SK-N-SH treated with all-trans-retinoic acid at 6 μM for 48 hours (cell line): ENCODE measurements around the gene ATP2B3.

ENCODE experiments used
- ATAC-seq: fragments of 200-7000 bp; cut with Tn5 transposase; 3 replicates; pipeline ENCODE4 v1.9.1; 2020; ENCODE audit warnings: mild to moderate bottlenecking, moderate library complexity
- ARNTL ChIP-seq: fragments of 450-650 bp; formaldehyde crosslinking; IDR thresholded peaks from 2 replicates; pipeline ENCODE4 v1.5.0; 2020; ENCODE audit warnings: low read depth, mild to moderate bottlenecking, moderate library complexity, borderline replicate concordance
- CSDC2 ChIP-seq: fragments of 250-450 bp; sonication (Bioruptor Pico); IDR thresholded peaks from 2 replicates; pipeline ENCODE4 v1.5.0; 2020; ENCODE audit warnings: mild to moderate bottlenecking, moderate library complexity
- ESRRG ChIP-seq: fragments of 250-450 bp; sonication (Bioruptor Pico); IDR thresholded peaks from 2 replicates; pipeline ENCODE4 v1.6.1; 2021; ENCODE audit warnings: mild to moderate bottlenecking
- GLIS3 ChIP-seq: fragments of 250-450 bp; sonication (Bioruptor Pico); IDR thresholded peaks from 2 replicates; pipeline ENCODE4 v1.5.0; 2020; ENCODE audit warnings: mild to moderate bottlenecking, moderate library complexity
- ISL1 ChIP-seq: fragments of 250-450 bp; sonication (Bioruptor Pico); IDR thresholded peaks from 2 replicates; pipeline ENCODE4 v2.1.2; 2022; ENCODE audit warnings: mild to moderate bottlenecking, moderate library complexity
- RARB ChIP-seq: fragments of 250-450 bp; sonication (Bioruptor Pico); IDR thresholded peaks from 2 replicates; pipeline ENCODE4 v1.8.0; 2021; ENCODE audit warnings: mild to moderate bottlenecking, moderate library complexity
- SNAI2 ChIP-seq: fragments of 250-450 bp; sonication (Bioruptor Pico); IDR thresholded peaks from 2 replicates; pipeline ENCODE4 v1.5.0; 2020; ENCODE audit warnings: mild to moderate bottlenecking, moderate library complexity
- TCF4 ChIP-seq: fragments of 250-450 bp; sonication (Bioruptor Pico); IDR thresholded peaks from 2 replicates; pipeline ENCODE4 v1.8.0; 2021; ENCODE audit warnings: mild to moderate bottlenecking, moderate library complexity, borderline replicate concordance
- TOX ChIP-seq: fragments of 250-450 bp; sonication (Bioruptor Pico); IDR thresholded peaks from 2 replicates; pipeline ENCODE4 v1.8.0; 2021; ENCODE audit warnings: mild to moderate bottlenecking, moderate library complexity, borderline replicate concordance
- ZC3H10 ChIP-seq: fragments of 250-450 bp; sonication (Bioruptor Pico); IDR thresholded peaks from 2 replicates; pipeline ENCODE4 v1.5.1; 2021; ENCODE audit warnings: mild to moderate bottlenecking, moderate library complexity
- ZFP3 ChIP-seq: fragments of 250-450 bp; sonication (Bioruptor Pico); IDR thresholded peaks from 2 replicates; pipeline ENCODE4 v1.5.0; 2020; ENCODE audit warnings: mild to moderate bottlenecking, moderate library complexity
- ZFP30 ChIP-seq: fragments of 450-650 bp; formaldehyde crosslinking; IDR thresholded peaks from 2 replicates; pipeline ENCODE4 v1.5.0; 2022; ENCODE audit warnings: mild to moderate bottlenecking, moderate library complexity
- ZNF565 ChIP-seq: fragments of 450-650 bp; formaldehyde crosslinking; conservative IDR thresholded peaks from 2 replicates; pipeline ENCODE4 v1.5.0; 2020; ENCODE audit warnings: low read depth, mild to moderate bottlenecking, moderate library complexity
- ZNF70 ChIP-seq: fragments of 450-650 bp; formaldehyde crosslinking; IDR thresholded peaks from 2 replicates; pipeline ENCODE4 v1.5.0; 2020; ENCODE audit warnings: mild to moderate bottlenecking, moderate library complexity
- TF ChIP-seq, protein P1 (sequence below): fragments of 250-450 bp; sonication (Bioruptor Pico); IDR thresholded peaks from 2 replicates; pipeline ENCODE4 v1.5.0; 2020; ENCODE audit warnings: mild to moderate bottlenecking, moderate library complexity
- TF ChIP-seq, protein P2 (sequence below): fragments of 250-450 bp; sonication (Bioruptor Pico); IDR thresholded peaks from 2 replicates; pipeline ENCODE4 v1.8.0; 2021; ENCODE audit warnings: low read depth, mild to moderate bottlenecking, moderate library complexity, borderline replicate concordance
- TF ChIP-seq, protein P3 (sequence below): fragments of 250-450 bp; sonication (Bioruptor Pico); IDR thresholded peaks from 2 replicates; pipeline ENCODE4 v1.5.1; 2021; ENCODE audit warnings: mild to moderate bottlenecking, moderate library complexity
- TF ChIP-seq, protein P4 (sequence below): fragments of 250-450 bp; sonication (Bioruptor Pico); IDR thresholded peaks from 2 replicates; pipeline ENCODE4 v1.5.1; 2020; ENCODE audit warnings: low read depth, mild to moderate bottlenecking, moderate library complexity
- TF ChIP-seq, protein P5 (sequence below): fragments of 250-450 bp; sonication (Bioruptor Pico); IDR thresholded peaks from 2 replicates; pipeline ENCODE4 v1.8.0; 2020; ENCODE audit warnings: mild to moderate bottlenecking, moderate library complexity, borderline replicate concordance

Gene ATP2B3

DNA sequence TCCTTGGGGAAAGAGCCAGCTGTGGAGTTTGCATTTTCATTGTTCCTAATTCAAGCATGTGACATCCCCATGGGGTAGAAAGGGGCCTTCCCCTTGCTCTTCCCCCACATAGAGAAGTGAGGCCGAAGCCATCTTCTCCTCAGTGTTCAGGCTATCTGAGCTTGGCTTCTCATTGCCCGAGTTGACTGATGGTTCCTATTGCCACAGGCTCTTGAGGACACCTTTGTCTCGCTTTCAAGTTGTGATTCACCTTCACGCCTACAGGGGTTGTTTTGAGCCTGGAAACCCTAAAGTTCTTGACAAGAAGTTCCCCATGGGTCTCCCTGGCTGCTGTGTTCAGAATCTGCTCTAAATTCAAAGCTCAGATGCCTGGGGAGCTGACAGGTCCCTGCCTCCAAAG is 56.5 kb downstream of the ATP2B3 start (continued):
- TF ChIP-seq, protein P1, sequence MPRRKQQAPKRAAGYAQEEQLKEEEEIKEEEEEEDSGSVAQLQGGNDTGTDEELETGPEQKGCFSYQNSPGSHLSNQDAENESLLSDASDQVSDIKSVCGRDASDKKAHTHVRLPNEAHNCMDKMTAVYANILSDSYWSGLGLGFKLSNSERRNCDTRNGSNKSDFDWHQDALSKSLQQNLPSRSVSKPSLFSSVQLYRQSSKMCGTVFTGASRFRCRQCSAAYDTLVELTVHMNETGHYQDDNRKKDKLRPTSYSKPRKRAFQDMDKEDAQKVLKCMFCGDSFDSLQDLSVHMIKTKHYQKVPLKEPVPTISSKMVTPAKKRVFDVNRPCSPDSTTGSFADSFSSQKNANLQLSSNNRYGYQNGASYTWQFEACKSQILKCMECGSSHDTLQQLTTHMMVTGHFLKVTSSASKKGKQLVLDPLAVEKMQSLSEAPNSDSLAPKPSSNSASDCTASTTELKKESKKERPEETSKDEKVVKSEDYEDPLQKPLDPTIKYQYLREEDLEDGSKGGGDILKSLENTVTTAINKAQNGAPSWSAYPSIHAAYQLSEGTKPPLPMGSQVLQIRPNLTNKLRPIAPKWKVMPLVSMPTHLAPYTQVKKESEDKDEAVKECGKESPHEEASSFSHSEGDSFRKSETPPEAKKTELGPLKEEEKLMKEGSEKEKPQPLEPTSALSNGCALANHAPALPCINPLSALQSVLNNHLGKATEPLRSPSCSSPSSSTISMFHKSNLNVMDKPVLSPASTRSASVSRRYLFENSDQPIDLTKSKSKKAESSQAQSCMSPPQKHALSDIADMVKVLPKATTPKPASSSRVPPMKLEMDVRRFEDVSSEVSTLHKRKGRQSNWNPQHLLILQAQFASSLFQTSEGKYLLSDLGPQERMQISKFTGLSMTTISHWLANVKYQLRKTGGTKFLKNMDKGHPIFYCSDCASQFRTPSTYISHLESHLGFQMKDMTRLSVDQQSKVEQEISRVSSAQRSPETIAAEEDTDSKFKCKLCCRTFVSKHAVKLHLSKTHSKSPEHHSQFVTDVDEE (CRISPR knock-in tag), result no peak

DNA sequence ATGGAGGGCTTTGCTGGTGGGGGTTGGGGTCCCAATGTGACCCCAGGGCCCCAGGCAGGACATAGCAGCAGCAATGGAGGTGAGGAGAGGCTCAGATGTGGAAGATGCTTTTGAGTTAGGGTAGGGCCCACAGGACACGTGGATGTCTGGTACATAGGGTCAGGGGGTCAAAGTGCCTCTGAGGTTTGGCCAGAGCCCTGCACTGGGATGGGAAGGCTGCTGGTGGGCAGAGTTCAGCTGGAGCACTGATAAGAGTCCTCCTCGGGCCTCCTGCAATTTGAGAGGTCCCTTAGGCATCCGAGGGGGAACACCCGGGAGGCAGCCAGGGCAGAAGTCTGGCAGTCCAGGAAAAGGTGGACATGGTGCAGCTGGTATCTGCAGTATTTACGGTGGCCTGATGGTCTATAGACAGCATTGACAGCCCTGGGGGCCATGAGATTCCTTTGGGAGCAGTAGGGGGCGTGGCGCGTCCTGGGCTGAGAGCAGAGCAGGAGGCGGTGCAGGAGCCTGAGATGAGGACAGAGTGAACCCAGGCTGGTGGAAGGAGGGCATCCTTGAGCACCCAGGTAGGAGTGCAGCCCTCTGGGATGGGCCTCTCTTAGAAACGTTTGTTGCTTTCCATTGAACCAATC is 58.9 kb downstream of the ATP2B3 start:
- ATAC-seq, result no peak
- TF ChIP-seq ARNTL (CRISPR knock-in tag), result no peak
- TF ChIP-seq, protein P2, sequence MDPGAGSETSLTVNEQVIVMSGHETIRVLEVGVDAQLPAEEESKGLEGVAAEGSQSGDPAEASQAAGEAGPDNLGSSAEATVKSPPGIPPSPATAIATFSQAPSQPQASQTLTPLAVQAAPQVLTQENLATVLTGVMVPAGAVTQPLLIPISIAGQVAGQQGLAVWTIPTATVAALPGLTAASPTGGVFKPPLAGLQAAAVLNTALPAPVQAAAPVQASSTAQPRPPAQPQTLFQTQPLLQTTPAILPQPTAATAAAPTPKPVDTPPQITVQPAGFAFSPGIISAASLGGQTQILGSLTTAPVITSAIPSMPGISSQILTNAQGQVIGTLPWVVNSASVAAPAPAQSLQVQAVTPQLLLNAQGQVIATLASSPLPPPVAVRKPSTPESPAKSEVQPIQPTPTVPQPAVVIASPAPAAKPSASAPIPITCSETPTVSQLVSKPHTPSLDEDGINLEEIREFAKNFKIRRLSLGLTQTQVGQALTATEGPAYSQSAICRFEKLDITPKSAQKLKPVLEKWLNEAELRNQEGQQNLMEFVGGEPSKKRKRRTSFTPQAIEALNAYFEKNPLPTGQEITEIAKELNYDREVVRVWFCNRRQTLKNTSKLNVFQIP (CRISPR knock-in tag), result no peak
- TF ChIP-seq GLIS3 (CRISPR knock-in tag), result no peak
- TF ChIP-seq, protein P3, sequence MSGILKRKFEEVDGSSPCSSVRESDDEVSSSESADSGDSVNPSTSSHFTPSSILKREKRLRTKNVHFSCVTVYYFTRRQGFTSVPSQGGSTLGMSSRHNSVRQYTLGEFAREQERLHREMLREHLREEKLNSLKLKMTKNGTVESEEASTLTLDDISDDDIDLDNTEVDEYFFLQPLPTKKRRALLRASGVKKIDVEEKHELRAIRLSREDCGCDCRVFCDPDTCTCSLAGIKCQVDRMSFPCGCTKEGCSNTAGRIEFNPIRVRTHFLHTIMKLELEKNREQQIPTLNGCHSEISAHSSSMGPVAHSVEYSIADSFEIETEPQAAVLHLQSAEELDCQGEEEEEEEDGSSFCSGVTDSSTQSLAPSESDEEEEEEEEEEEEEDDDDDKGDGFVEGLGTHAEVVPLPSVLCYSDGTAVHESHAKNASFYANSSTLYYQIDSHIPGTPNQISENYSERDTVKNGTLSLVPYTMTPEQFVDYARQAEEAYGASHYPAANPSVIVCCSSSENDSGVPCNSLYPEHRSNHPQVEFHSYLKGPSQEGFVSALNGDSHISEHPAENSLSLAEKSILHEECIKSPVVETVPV (CRISPR knock-in tag), result no peak
- TF ChIP-seq, protein P4, sequence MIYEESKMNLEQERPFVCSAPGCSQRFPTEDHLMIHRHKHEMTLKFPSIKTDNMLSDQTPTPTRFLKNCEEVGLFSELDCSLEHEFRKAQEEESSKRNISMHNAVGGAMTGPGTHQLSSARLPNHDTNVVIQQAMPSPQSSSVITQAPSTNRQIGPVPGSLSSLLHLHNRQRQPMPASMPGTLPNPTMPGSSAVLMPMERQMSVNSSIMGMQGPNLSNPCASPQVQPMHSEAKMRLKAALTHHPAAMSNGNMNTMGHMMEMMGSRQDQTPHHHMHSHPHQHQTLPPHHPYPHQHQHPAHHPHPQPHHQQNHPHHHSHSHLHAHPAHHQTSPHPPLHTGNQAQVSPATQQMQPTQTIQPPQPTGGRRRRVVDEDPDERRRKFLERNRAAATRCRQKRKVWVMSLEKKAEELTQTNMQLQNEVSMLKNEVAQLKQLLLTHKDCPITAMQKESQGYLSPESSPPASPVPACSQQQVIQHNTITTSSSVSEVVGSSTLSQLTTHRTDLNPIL (CRISPR knock-in tag), result no peak
- no peak for TF ChIP-seq TOX
- no peak for TF ChIP-seq TCF4 (CRISPR knock-in tag)
- no peak for TF ChIP-seq ESRRG (CRISPR knock-in tag)
- TF ChIP-seq ISL1 (CRISPR knock-in tag), result no peak
- TF ChIP-seq, protein P5, sequence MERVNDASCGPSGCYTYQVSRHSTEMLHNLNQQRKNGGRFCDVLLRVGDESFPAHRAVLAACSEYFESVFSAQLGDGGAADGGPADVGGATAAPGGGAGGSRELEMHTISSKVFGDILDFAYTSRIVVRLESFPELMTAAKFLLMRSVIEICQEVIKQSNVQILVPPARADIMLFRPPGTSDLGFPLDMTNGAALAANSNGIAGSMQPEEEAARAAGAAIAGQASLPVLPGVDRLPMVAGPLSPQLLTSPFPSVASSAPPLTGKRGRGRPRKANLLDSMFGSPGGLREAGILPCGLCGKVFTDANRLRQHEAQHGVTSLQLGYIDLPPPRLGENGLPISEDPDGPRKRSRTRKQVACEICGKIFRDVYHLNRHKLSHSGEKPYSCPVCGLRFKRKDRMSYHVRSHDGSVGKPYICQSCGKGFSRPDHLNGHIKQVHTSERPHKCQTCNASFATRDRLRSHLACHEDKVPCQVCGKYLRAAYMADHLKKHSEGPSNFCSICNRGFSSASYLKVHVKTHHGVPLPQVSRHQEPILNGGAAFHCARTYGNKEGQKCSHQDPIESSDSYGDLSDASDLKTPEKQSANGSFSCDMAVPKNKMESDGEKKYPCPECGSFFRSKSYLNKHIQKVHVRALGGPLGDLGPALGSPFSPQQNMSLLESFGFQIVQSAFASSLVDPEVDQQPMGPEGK, result no peak
- no peak for TF ChIP-seq SNAI2
- no peak for TF ChIP-seq ZNF565
- no peak for TF ChIP-seq CSDC2 (CRISPR knock-in tag)
- TF ChIP-seq ZC3H10 (CRISPR knock-in tag), result no peak
- no peak for TF ChIP-seq ZFP3
- no peak for TF ChIP-seq ZNF70 (CRISPR knock-in tag)
- TF ChIP-seq RARB (CRISPR knock-in tag), result no peak
- TF ChIP-seq, all 23 proteins: peak for 0

DNA sequence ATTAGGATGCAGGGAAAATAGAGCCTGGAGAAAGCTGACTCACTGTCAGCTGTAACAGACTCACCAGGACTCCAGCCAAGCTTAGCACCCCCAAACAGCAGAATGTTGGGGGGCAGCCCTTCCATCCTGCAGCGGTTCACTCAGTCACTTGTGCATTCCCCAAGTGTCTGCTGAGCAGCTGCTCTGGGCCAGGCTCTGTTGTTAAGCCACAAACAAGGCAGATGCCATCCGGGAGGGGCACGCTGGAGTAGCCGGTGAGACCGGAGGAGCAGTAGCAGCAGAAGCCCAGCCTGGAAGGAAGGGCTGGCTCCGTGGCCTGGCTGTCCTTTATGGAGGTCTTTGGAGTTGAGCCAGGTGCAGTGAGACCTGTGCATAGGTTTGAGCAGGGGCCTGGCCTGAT is 59.5 kb downstream of the ATP2B3 start:
- no peak for ATAC-seq
- TF ChIP-seq ZFP30 (no peak), ISL1 (CRISPR knock-in tag) (no peak), CSDC2 (CRISPR knock-in tag) (no peak), SNAI2 (no peak), ZFP3 (no peak)
- TF ChIP-seq, protein P3 (CRISPR knock-in tag), result no peak
- TF ChIP-seq, protein P2 (CRISPR knock-in tag), result no peak
